Small intestine (tissue), 7 donors: ENCODE measurements around the gene SPEG. TPM values are rescaled to one million over a fixed set of nuclear protein-coding genes. Genes with fewer than 3 reads are reported as not detected.

ENCODE experiments used
- DNase-seq, 2 donors: peaks; one replicate each; pipeline versions ENCODE4 v3.0.0 to v3.0.0-alpha.2; 2013
- FAIRE-seq: peaks from 2 replicates; lab custom pipeline; 2012; peaks lifted over from hg19 to GRCh38; lab: Jason Lieb, UNC
- H3K27ac ChIP-seq, 3 donors: one replicate each; pipeline ENCODE4 v1.5.1; 2013; ENCODE audit warnings: low read length in 2 of 3, mild to moderate bottlenecking in 2 of 3, control low read depth in 1 of 3, inconsistent platforms in 1 of 3, low read depth in 1 of 3, moderate library complexity in 1 of 3
- H3K27me3 ChIP-seq, 3 donors: one replicate each; pipeline ENCODE4 v1.6.1; 2013; ENCODE audit warnings: low read length in 3 of 3, inconsistent platforms in 1 of 3; ENCODE audit not compliant: control insufficient read depth in 3 of 3, insufficient read depth in 3 of 3
- H3K36me3 ChIP-seq, 3 donors: one replicate each; pipeline ENCODE4 v1.6.1; 2013; ENCODE audit warnings: low read length in 3 of 3, inconsistent platforms in 1 of 3, low read depth in 1 of 3, mild to moderate bottlenecking in 1 of 3, moderate library complexity in 1 of 3; ENCODE audit not compliant: control insufficient read depth in 3 of 3, insufficient read depth in 2 of 3
- H3K4me1 ChIP-seq, 3 donors: one replicate each; pipeline ENCODE4 v1.6.1; 2013; ENCODE audit warnings: low read length in 2 of 3, inconsistent platforms in 1 of 3, low read depth in 1 of 3, mild to moderate bottlenecking in 1 of 3, moderate library complexity in 1 of 3; ENCODE audit not compliant: control insufficient read depth in 3 of 3, insufficient read depth in 2 of 3
- H3K4me3 ChIP-seq, 3 donors: one replicate each; pipeline ENCODE4 v1.5.1; 2013; ENCODE audit warnings: low read length in 3 of 3, control low read depth in 1 of 3, inconsistent platforms in 1 of 3, low read depth in 1 of 3, mild to moderate bottlenecking in 1 of 3, moderate library complexity in 1 of 3
- H3K9me3 ChIP-seq, 2 donors: one replicate each; pipeline ENCODE4 v1.6.1; 2013; ENCODE audit warnings: low read depth in 1 of 2, low read length in 1 of 2; ENCODE audit not compliant: control insufficient read depth in 2 of 2, insufficient read depth in 1 of 2
- WGBS, 3 donors: extraction: QIAGEN DNeasy Blood & Tissue Kit; methylation state at CpG; one replicate each; pipeline ENCODE4 v1.1.7; 2013; 5-methylcytosine and 5-hydroxymethylcytosine counted together
- polyA plus RNA-seq, 4 donors: library from polyadenylated mRNA; stranded (reverse) in 3 of 4; unstranded in 1 of 4; fragments of 200-250 nt in 3 of 4; fragments of 120-200 nt in 1 of 4; gene quantifications; one replicate each; pipeline versions ENCODE4 v1.2.1 to v1.2.3, GENCODE V29; 2013
- donor health status: healthy with polysubstance abuse.
- donor health status: control.
- donor health status: control.
- donor health status: Bipolar disorder and iron deficiency.
- donor health status: healthy.

The SPEG gene
- polyA plus RNA-seq, 4 donors = 0.45 to 15.7 (median 5.3) TPM

DNA sequence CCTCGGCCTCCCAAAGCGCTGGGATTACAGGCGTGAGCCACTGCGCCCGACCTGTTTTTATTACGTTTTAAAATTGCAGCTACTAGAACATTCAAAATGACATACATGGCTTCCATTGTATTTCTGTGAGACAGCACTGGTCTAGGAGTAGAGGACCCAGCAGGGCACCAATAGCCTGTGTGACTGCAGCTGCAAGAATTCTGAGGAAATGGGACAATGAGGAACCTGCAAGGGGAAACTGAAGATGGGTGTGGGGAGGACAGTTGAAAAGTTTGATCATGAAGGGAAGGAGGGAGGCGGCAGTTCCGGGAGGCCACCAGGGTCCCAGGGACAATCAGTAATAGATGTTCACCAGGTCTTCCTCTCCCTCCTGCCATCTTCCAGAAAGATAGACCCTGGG is 33.0 kb upstream of the SPEG start:
- Histone ChIP-seq H3K4me3 (no peak overlapping the region), H3K27me3 (no peaks in the 10 kb centered on the region), H3K36me3 (no peaks in the 10 kb centered on the region), H3K9me3 (no peaks in the 10 kb centered on the region), H3K27ac (no peak overlapping the region), H3K4me1 (peaks cover 10 to 35% (median 11%) of the 10 kb centered on the region in 3 donors)
- DNase-seq (no peak), FAIRE-seq (no peak)
- WGBS, 3 donors = 82 to 97% (median 93%) methylated on average over 8 of the region's 8 CpGs

DNA sequence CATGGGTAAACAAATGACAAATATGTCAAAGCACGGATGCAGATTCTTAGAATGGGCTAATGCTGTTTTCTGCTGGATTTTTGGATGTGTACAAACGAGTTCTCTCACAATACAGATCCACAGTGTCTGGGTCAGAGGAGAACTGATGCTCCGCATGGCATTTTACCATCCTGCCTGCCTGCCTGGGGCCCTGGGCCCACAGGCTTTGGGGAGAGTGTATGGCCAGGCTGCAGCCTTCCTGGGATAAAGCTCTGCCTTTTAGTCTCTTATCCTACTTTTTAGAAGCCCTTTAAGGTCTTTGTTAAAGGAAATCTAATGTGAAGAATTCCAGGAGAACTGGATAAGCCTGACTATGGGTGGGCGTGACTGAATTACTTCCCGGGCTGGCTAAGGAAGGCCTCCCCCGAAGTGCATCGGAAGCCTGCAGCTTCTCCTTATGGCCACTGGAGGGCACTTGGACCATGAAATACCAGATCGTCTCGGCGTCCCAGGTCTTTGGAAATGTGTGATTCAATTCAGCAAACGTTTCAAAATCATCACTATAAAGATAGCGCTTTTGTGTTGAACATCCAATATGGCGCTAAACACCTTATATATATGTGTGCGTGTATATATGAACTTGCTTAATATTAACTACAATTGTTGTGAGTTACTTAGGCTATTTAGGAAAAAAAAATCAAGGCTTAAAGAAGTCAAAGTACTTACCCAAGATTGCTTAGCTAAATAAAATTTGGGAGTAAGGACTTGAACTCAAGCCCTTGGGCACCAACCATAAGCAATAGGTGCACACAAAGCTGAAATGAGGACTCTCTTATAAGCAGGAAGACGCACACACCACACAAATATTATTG is 31.8 kb upstream of the SPEG start:
- Histone ChIP-seq H3K4me3 (no peak overlapping the region), H3K27ac (no peak overlapping the region), H3K36me3 (no peaks in the 10 kb centered on the region), H3K9me3 (no peaks in the 10 kb centered on the region), H3K4me1 (peaks cover 10 to 34% (median 11%) of the 10 kb centered on the region in 3 donors), H3K27me3 (no peaks in the 10 kb centered on the region)
- DNase-seq (peak; percentile 71 to 78), FAIRE-seq (no peak)
- WGBS, 3 donors = 18 to 20% (median 20%) methylated on average over 15 of the region's 15 CpGs

DNA sequence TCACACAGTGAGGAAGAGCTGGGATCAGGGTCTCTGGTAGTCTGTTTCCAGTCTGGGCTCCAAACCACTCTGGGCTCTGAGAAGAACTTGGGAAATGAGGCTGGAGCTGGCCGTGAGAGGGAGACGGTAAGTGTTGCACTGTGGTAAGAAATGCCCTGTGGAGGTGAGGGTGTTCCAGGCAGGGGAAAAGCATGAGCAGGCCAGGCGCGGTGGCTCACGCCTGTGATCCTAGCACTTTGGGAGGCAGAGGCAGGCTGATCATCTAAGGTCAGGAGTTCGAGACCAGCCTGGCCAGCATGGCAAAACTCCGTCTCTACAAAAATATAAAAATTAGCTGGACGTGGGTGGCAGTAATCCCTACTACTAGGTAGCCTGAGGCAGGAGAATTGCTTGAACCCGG is 30.8 kb upstream of the SPEG start:
- H3K9me3 ChIP-seq = no peaks in the 10 kb centered on the region

DNA sequence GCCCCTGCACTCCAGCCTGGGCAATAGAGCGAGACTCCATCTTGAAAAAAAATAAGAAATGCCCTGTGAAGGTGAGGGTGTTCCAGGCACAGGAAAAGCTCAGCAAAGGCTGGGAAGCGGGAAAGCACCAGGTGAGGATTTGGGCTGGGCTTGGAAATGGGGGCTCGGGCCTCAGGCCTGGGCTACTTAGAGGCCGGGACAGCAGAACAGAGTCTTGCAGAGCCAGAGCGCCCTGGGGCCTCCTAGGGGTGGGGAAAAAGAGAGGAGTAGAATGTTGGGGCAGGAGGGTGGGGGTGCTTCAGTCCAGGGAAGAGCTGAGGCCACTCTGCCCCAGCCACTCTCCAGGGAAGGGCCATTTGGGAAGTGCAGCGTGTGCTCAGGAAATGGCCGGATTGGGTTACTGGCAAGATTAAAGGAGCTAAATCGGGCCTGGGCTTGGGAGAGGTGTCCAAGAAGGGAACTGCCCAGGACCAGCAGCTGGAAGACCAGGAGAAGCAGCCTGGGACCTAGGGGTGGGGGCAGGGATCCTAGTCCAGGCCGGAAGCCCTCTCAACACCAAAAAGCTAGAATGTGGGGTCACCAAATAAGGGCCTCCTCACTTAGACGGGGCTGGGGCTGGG is 30.2 kb upstream of the SPEG start:
- no peak for DNase-seq
- peak overlapping the region in 1 of 3 donors; percentile 18 for H3K27ac ChIP-seq
- no peak overlapping the region for H3K4me3 ChIP-seq
- FAIRE-seq = no peak
- H3K4me1 ChIP-seq = peaks cover 3 to 20% (median 8%) of the 10 kb centered on the region in 3 donors
- no peaks in the 10 kb centered on the region for H3K9me3 ChIP-seq
- no peaks in the 10 kb centered on the region for H3K27me3 ChIP-seq
- 80 to 85% (median 81%) methylated on average over 10 of the region's 10 CpGs for WGBS, 3 donors
- H3K36me3 ChIP-seq = no peaks in the 10 kb centered on the region

More for the DNA sequence above, 30.8 kb upstream of the SPEG start:
- Histone ChIP-seq H3K27ac (no peak overlapping the region), H3K4me3 (no peak overlapping the region), H3K4me1 (peaks cover 6 to 26% (median 10%) of the 10 kb centered on the region in 3 donors), H3K27me3 (no peaks in the 10 kb centered on the region), H3K36me3 (no peaks in the 10 kb centered on the region)
- FAIRE-seq (no peak), DNase-seq (no peak)
- 90 to 97% (median 91%) methylated on average over 9 of the region's 9 CpGs for WGBS, 3 donors

DNA sequence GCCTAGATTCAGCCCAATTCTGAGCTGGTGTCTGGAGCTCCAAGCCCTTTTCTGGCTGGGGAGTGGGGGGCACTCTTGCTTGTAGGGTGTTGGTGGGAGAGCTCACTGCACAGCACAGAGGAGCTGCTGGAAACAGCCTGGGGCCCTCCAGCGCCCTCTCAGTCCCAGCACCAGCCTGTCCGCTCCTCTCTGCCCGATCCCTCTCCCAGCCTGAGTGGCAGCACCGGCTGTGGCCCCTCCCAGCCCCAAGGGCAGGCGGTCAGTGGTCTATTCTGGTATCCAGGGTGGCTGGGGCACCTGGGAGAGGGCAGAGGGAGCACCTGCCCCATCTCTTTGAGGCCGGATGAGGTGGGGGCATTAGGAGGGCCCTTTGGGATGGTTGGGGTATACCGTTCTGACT is 29.7 kb upstream of the SPEG start:
- WGBS, 3 donors = 70 to 78% (median 76%) methylated on average over 6 to 7 of the region's 7 CpGs
- no peaks in the 10 kb centered on the region for H3K36me3 ChIP-seq
- H3K4me3 ChIP-seq = no peak overlapping the region
- H3K27ac ChIP-seq = peak overlapping the region in 1 of 3 donors; percentile 18
- no peaks in the 10 kb centered on the region for H3K27me3 ChIP-seq
- FAIRE-seq (no peak), DNase-seq (no peak)
- no peaks in the 10 kb centered on the region for H3K9me3 ChIP-seq
- peaks cover 0 to 15% (median 5%) of the 10 kb centered on the region in 3 donors for H3K4me1 ChIP-seq

DNA sequence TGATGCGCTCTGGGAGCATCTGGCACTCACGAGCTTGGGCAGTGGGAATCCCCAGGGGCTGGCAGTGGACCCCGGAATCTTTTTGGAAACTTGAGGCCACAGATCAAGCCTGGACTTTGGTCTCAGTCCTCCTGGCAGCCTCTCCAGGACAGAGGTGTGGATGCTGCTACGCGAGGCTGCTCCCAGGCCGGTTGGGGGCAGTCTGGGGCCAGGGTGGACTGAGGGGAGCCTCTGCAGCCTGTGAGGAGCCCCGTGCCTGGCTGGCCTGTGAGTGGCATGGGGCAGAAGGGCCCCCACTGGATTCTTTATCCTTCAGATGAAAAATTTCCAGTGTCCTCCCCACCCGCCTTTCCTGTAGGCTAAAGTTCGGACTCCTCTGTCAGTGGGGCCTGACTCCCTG is 29.2 kb upstream of the SPEG start:
- FAIRE-seq = no peak
- H3K27ac ChIP-seq = peak overlapping the region in 1 of 3 donors; percentile 18

DNA sequence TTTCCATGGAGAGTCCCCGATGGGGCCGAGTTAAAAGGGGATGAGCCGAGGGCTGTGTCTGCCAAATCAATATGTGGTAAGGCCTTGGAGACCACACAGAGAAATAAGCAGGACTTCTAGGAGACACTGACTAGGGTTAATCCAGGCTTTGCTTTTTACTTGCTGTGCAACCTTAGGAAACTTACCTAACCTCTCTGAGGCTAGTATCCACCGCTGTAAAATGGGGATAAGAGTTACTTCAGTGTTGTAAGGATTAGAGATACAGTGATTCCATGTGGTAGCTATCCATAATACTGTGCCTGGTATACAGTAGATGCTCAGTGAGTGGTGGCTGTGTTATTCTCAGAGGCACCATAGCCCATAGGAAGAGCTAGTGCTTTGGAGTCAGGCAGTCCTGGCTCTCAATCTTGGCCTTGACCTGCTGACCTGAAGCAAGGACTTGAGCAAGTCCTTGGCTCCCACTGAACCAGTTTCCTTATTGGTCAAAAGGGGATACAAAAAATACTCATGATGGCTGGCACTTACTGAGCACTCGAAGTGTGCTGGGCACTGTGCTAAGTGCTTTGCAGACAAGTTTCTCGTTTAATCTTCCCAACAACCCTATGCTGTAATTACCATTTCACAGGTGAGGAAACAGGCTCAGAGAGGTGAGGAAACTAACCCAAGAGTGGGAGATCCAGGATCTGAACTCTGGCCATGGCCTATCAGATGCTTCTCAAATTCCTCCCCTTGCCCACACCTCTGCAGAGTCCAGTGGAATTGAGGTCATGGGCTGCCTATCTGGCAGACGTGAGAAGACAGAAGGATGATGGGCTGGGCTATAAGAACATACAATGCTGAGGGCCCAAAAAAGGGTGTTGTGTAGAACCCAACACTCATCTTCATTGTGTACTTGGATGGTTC is 28.4 kb upstream of the SPEG start:
- WGBS, 3 donors = 84 to 86% (median 85%) methylated on average over 7 of the region's 7 CpGs
- Histone ChIP-seq H3K36me3 (no peaks in the 10 kb centered on the region), H3K27ac (peak overlapping the region in 2 of 3 donors; percentile 33 to 71), H3K4me3 (no peak overlapping the region), H3K27me3 (no peaks in the 10 kb centered on the region), H3K9me3 (no peaks in the 10 kb centered on the region), H3K4me1 (peaks cover 0 to 5% (median 0%) of the 10 kb centered on the region in 3 donors)
- DNase-seq (no peak), FAIRE-seq (no peak)

More for the DNA sequence above, 29.2 kb upstream of the SPEG start:
- Histone ChIP-seq H3K4me3 (no peak overlapping the region), H3K4me1 (peaks cover 0 to 10% (median 2%) of the 10 kb centered on the region in 3 donors), H3K27me3 (no peaks in the 10 kb centered on the region), H3K9me3 (no peaks in the 10 kb centered on the region), H3K36me3 (no peaks in the 10 kb centered on the region)
- WGBS, 3 donors = 41 to 69% (median 52%) methylated on average over 8 to 9 of the region's 9 CpGs
- no peak for DNase-seq

DNA sequence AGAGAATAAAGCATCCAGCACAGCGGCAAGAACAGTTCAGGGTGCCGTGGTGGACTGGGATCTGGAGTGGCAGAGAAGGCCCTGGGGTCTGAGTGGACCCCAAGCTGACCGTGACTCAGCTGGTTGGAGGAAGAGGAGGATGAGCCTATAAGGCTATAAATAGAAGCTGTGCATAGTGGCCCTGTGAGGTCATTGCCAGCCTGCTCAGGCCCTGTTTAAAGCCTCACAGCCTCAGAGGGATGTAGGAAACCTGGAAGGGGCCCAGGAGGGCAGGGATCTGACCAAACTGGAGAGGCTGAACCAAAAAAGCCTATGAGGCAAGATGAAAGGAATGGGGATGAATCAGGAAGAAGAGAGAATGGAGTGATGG is 27.8 kb upstream of the SPEG start:
- DNase-seq = no peak
- 58 to 85% (median 76%) methylated on average over 3 of the region's 3 CpGs for WGBS, 3 donors

More for the DNA sequence above, 27.8 kb upstream of the SPEG start:
- peaks cover 0 to under 1% (median 0%) of the 10 kb centered on the region in 3 donors for H3K27me3 ChIP-seq
- H3K4me1 ChIP-seq = peaks cover 0 to 5% (median 0%) of the 10 kb centered on the region in 3 donors
- H3K9me3 ChIP-seq = no peaks in the 10 kb centered on the region
- FAIRE-seq = no peak
- H3K27ac ChIP-seq = peak overlapping the region in 2 of 3 donors; percentile 33 to 71
- no peaks in the 10 kb centered on the region for H3K36me3 ChIP-seq
- H3K4me3 ChIP-seq = no peak overlapping the region
